Trophoblast cell (in vitro differentiated cells and primary cell): ENCODE results near the gene PPARD.
A peak's percentile ranks its signal among the peaks of the same experiment; 100 is the strongest.
"Not testable (repeated sequence)": the region's sequence is repeated elsewhere in the genome, so short reads cannot be mapped to it uniquely, and the experiment has no call there.

Source experiments
- DNase-seq, 2 donors: peaks; one replicate each; pipeline ENCODE4 v3.0.0-alpha.2; 2016
- H2AFZ ChIP-seq: 2 replicates; pipeline ENCODE4 v1.6.1; 2013; ENCODE audit warnings: low read length, moderate library complexity, mild to moderate bottlenecking; ENCODE audit not compliant: insufficient read depth, poor library complexity
- H2AK5ac ChIP-seq: 2 replicates; pipeline ENCODE4 v1.6.1; 2013; ENCODE audit warnings: mild to moderate bottlenecking, low read length
- H2BK120ac ChIP-seq: 2 replicates; pipeline ENCODE4 v1.6.1; 2013; ENCODE audit warnings: low read length, mild to moderate bottlenecking, moderate library complexity; ENCODE audit not compliant: insufficient read depth, poor library complexity
- H2BK12ac ChIP-seq: 2 replicates; pipeline ENCODE4 v1.6.1; 2013; ENCODE audit warnings: mild to moderate bottlenecking, low read length, moderate library complexity
- H2BK5ac ChIP-seq: 2 replicates; pipeline ENCODE4 v1.6.1; 2013; ENCODE audit warnings: low read length, low read depth, moderate library complexity, mild to moderate bottlenecking; ENCODE audit not compliant: poor library complexity
- H3K14ac ChIP-seq: 2 replicates; pipeline ENCODE4 v1.6.1; 2013; ENCODE audit warnings: mild to moderate bottlenecking, low read length
- H3K18ac ChIP-seq: 2 replicates; pipeline ENCODE4 v1.6.1; 2013; ENCODE audit warnings: mild to moderate bottlenecking, low read length
- H3K23ac ChIP-seq: 2 replicates; pipeline ENCODE4 v1.6.1; 2013; ENCODE audit warnings: low read length
- H3K27ac ChIP-seq: 2 replicates; pipeline ENCODE4 v1.5.1; 2013; ENCODE audit warnings: low read depth, mild to moderate bottlenecking, inconsistent platforms, low read length, moderate library complexity
- H3K27me3 ChIP-seq: 2 replicates; pipeline ENCODE4 v1.6.1; 2013; ENCODE audit warnings: inconsistent platforms, mild to moderate bottlenecking, low read length, moderate library complexity; ENCODE audit not compliant: insufficient read depth
- H3K36me3 ChIP-seq, 2 experiments: 1 replicate in 1 of 2; 2 replicates in 1 of 2; pipeline ENCODE4 v1.6.1; 2013; ENCODE audit warnings: low read length in 2 of 2, mild to moderate bottlenecking in 2 of 2, moderate library complexity in 1 of 2; ENCODE audit not compliant: insufficient read depth in 2 of 2, control insufficient read depth in 1 of 2
- H3K4ac ChIP-seq: 2 replicates; pipeline ENCODE4 v1.6.1; 2013; ENCODE audit warnings: low read depth, mild to moderate bottlenecking, low read length, moderate library complexity
- H3K4me1 ChIP-seq, 2 experiments: 1 replicate in 1 of 2; 2 replicates in 1 of 2; pipeline ENCODE4 v1.6.1; 2013; ENCODE audit warnings: low read length in 2 of 2, mild to moderate bottlenecking in 2 of 2, moderate library complexity in 1 of 2; ENCODE audit not compliant: insufficient read depth in 2 of 2, control insufficient read depth in 1 of 2
- H3K4me2 ChIP-seq: 2 replicates; pipeline ENCODE4 v1.6.1; 2013; ENCODE audit warnings: inconsistent platforms, mild to moderate bottlenecking, low read length, moderate library complexity
- H3K4me3 ChIP-seq: 2 replicates; pipeline ENCODE4 v1.5.1; 2013; ENCODE audit warnings: mild to moderate bottlenecking, low read depth, low read length, inconsistent platforms
- H3K79me1 ChIP-seq: one replicate; pipeline ENCODE4 v1.6.1; 2013; ENCODE audit warnings: low read length
- H3K79me2 ChIP-seq: 2 replicates; pipeline ENCODE4 v1.6.1; 2013; ENCODE audit warnings: low read length, mild to moderate bottlenecking; ENCODE audit not compliant: control insufficient read depth, insufficient read depth, poor library complexity
- H3K9ac ChIP-seq: 2 replicates; pipeline ENCODE4 v1.6.1; 2013; ENCODE audit warnings: mild to moderate bottlenecking, low read length
- H3K9me3 ChIP-seq: 2 replicates; pipeline ENCODE4 v1.6.1; 2013; ENCODE audit warnings: low read depth, mild to moderate bottlenecking, control low read depth, inconsistent platforms, low read length; ENCODE audit not compliant: insufficient read depth
- H4K12ac ChIP-seq: 2 replicates; pipeline ENCODE4 v1.6.1; 2013; ENCODE audit warnings: low read depth, mild to moderate bottlenecking, low read length, moderate library complexity
- H4K8ac ChIP-seq: 2 replicates; pipeline ENCODE4 v1.6.1; 2013; ENCODE audit warnings: low read depth, mild to moderate bottlenecking, low read length, moderate library complexity
- H4K91ac ChIP-seq: one replicate; pipeline ENCODE4 v1.6.1; 2013; ENCODE audit warnings: low read depth, mild to moderate bottlenecking, low read length, moderate library complexity
- WGBS: extraction: QIAGEN DNeasy Blood & Tissue Kit; methylation state at CpG from one replicate; pipeline ENCODE4 v1.1.7; 2013; ENCODE audit warnings: missing lambda C conversion rate; ENCODE audit not compliant: insufficient read length, insufficient coverage; ENCODE audit errors: extremely low coverage; 5-methylcytosine and 5-hydroxymethylcytosine counted together

Gene PPARD

DNA sequence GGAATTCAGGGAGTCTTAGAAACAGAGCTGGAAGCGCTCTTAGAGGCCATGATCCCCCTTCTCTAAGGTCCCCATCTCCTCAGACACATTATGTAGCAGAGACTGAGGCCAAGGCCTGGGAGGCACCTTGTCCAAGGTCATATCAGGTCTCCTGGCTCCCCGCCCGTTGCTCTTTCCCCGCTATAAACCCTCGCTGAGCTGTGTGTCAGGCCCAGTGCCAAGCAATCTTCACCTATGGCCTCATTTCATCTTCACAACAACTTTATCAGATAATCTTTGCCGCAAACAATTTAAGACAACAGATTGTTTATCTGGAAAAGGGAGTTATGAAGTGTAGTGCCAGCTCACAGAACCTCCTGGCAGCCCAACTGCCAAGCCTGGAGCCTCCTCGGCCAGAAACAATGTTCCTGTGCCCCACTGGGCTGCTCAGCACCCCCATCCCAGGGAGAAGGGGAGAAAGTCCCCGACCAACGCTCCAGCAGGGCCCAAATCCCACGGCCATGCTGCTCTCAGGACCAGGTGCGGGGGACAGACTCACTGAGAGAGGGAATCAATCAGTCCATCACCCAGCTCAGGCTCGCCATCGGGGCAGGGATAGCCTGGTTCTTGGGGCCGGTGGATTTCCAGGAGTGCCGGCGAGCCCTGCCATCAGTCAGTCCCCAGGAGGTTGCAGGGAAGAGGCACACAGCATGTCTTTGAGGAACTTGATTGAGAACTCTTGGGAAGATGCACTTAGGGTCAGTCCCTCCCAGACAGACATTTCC lies 92.9 kb downstream of the PPARD start:
- H3K36me3 ChIP-seq, result no peaks in the 10 kb centered on the region
- H4K12ac ChIP-seq, result no peak overlapping the region
- no peaks in the 10 kb centered on the region for H3K79me1 ChIP-seq

DNA sequence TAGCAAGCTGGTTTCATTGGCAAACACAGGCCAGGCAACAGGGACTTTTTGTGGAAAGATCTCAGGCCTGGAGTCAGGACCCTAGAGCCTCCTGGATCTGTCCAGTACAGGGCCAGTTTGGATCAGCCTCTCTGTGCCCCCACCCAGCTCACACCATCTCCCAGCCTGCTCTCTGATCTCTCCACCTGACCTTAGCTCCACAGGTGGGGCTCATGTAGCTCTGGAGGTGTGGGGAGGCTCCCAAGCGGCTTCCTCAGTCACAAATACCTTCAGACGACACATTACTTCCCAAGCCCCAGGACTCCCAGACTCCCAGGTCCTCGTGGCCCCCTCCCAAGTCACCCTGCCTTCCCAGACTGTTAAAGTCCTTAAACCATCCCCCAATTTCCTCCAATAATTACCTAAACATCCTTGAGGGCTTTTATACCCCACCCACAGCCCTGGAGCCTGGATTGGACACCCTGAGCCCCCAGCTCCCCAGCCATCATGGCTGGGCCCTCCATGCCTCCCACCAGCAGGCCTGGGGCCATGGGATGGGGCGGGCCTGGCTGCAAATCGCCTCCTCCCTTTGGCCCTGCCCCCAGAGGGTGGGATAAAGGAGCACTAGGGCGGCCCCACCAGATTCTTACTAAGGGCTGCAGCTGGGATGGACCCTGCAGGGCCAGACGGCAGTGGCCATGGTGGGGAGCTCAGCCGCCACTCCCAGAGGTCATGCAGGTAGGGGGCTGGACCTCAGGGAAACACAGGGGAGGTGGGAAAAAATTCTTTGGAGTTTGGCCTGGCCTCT lies 93.9 kb downstream of the PPARD start:
- Histone ChIP-seq H3K27ac (no peak overlapping the region), H2BK5ac (no peak overlapping the region), H3K36me3 (no peaks in the 10 kb centered on the region), H3K9ac (no peak overlapping the region), H4K12ac (no peak overlapping the region), H3K18ac (no peak overlapping the region), H2AFZ (no peak overlapping the region), H2BK120ac (no peak overlapping the region), H3K4me1 (peaks cover 3 to 4% of the 10 kb centered on the region in 2 experiments), H3K79me1 (no peaks in the 10 kb centered on the region), H3K27me3 (no peaks in the 10 kb centered on the region), H3K79me2 (no peaks in the 10 kb centered on the region), H3K4me2 (no peak overlapping the region), H2AK5ac (no peak overlapping the region), H3K23ac (no peak overlapping the region), H3K9me3 (no peaks in the 10 kb centered on the region), H2BK12ac (no peak overlapping the region), H3K4me3 (no peak overlapping the region), H3K4ac (no peak overlapping the region), H3K14ac (no peak overlapping the region), H4K91ac (no peak overlapping the region), H4K8ac (no peak overlapping the region)
- WGBS, result no CpG with 5 or more reads among the region's 8 CpGs
- no peak for DNase-seq

More for the DNA sequence above, 92.9 kb downstream of the PPARD start:
- Histone ChIP-seq H2BK12ac (no peak overlapping the region), H3K4ac (no peak overlapping the region), H3K9ac (no peak overlapping the region), H2AFZ (no peak overlapping the region), H3K79me2 (no peaks in the 10 kb centered on the region), H3K9me3 (no peaks in the 10 kb centered on the region), H4K8ac (no peak overlapping the region), H2AK5ac (no peak overlapping the region), H3K23ac (no peak overlapping the region), H2BK5ac (no peak overlapping the region), H3K27ac (no peak overlapping the region), H2BK120ac (no peak overlapping the region), H3K27me3 (no peaks in the 10 kb centered on the region), H3K4me3 (no peak overlapping the region), H4K91ac (no peak overlapping the region), H3K4me1 (peaks cover 3 to 4% of the 10 kb centered on the region in 2 experiments), H3K14ac (no peak overlapping the region), H3K18ac (no peak overlapping the region), H3K4me2 (no peak overlapping the region)
- WGBS, result no CpG with 5 or more reads among the region's 16 CpGs
- DNase-seq, result peak; percentile 12 to 74

- not testable (repeated sequence) for H4K8ac ChIP-seq, H2BK120ac ChIP-seq, H3K27me3 ChIP-seq, DNase-seq, H2BK5ac ChIP-seq, H3K9ac ChIP-seq, H3K4me1 ChIP-seq, H2AK5ac ChIP-seq, H3K18ac ChIP-seq, H4K12ac ChIP-seq, H4K91ac ChIP-seq, H3K4me2 ChIP-seq, H3K23ac ChIP-seq, H2BK12ac ChIP-seq, H3K4ac ChIP-seq, H3K14ac ChIP-seq, H3K79me2 ChIP-seq, H3K27ac ChIP-seq, H3K79me1 ChIP-seq, H3K4me3 ChIP-seq, H3K36me3 ChIP-seq, H3K9me3 ChIP-seq, H2AFZ ChIP-seq
- no CpG with 5 or more reads among the region's 7 CpGs for WGBS
These were observed 96.2 kb downstream of the PPARD start for GRCh38 chr6:35438378-35439065.

- no peak overlapping the region for H3K14ac ChIP-seq
- H2AFZ ChIP-seq, result no peak overlapping the region
- H2AK5ac ChIP-seq, result no peak overlapping the region
- no peak overlapping the region for H4K91ac ChIP-seq
- no peak overlapping the region for H4K12ac ChIP-seq
- no peaks in the 10 kb centered on the region for H3K9me3 ChIP-seq
- no peak overlapping the region for H2BK12ac ChIP-seq
- no peaks in the 10 kb centered on the region for H3K27me3 ChIP-seq
- H3K27ac ChIP-seq, result no peak overlapping the region
- WGBS, result no CpG with 5 or more reads among the region's 3 CpGs
- no peaks in the 10 kb centered on the region for H3K36me3 ChIP-seq
- H3K4ac ChIP-seq, result no peak overlapping the region
- H3K4me1 ChIP-seq, result peaks cover 3 to 4% of the 10 kb centered on the region in 2 experiments
- no peak overlapping the region for H3K23ac ChIP-seq
- H4K8ac ChIP-seq, result no peak overlapping the region
- H3K79me2 ChIP-seq, result no peaks in the 10 kb centered on the region
- no peaks in the 10 kb centered on the region for H3K79me1 ChIP-seq
- DNase-seq, result no peak
- no peak overlapping the region for H2BK5ac ChIP-seq
- H3K18ac ChIP-seq, result no peak overlapping the region
- H3K9ac ChIP-seq, result no peak overlapping the region
- no peak overlapping the region for H3K4me2 ChIP-seq
- H3K4me3 ChIP-seq, result no peak overlapping the region
- no peak overlapping the region for H2BK120ac ChIP-seq
These were observed 97.0 kb downstream of the PPARD start for GRCh38 chr6:35439308-35439707.
